ENCODE measurements around the gene ARPC5L.

Gene ARPC5L

GRCh38 chr9:124887832-124888231, 25.9 kb downstream of the ARPC5L start:
- no peak for TF ChIP-seq CTCF (IDR thresholded peaks at IDR 0.05; ENCODE audit: low read depth, low read length, missing control alignments)
- H3K4me3 ChIP-seq (ENCODE audit: low read depth, low read length), result no peak overlapping the region
- in situ Hi-C loops (cut with HindIII; ENCODE audit: low sequenced_read_pairs), result no loop called here
- no peak for DNase-seq (ENCODE audit: low read depth)

GRCh38 chr9:124889006-124889405, 27.1 kb downstream of the ARPC5L start:
- no peak overlapping the region for H3K4me3 ChIP-seq (ENCODE audit: low read depth, low read length)
- no peak for DNase-seq (ENCODE audit: low read depth)
- in situ Hi-C loops (cut with HindIII; ENCODE audit: low sequenced_read_pairs), result no loop called here
- TF ChIP-seq CTCF (IDR thresholded peaks at IDR 0.05; ENCODE audit: low read depth, low read length, missing control alignments), result no peak

GRCh38 chr9:124890179-124890578, 28.2 kb downstream of the ARPC5L start:
- in situ Hi-C loops (cut with HindIII; ENCODE audit: low sequenced_read_pairs), result no loop called here
- no peak for DNase-seq (ENCODE audit: low read depth)
- TF ChIP-seq CTCF (IDR thresholded peaks at IDR 0.05; ENCODE audit: low read depth, low read length, missing control alignments), result no peak
- H3K4me3 ChIP-seq (ENCODE audit: low read depth, low read length), result no peak overlapping the region

- DNase-seq (ENCODE audit: low read depth), result no peak
- in situ Hi-C loops (cut with HindIII; ENCODE audit: low sequenced_read_pairs), result no loop called here
- H3K4me3 ChIP-seq (ENCODE audit: low read depth, low read length), result no peak overlapping the region
- no peak for TF ChIP-seq CTCF (IDR thresholded peaks at IDR 0.05; ENCODE audit: low read depth, low read length, missing control alignments)
Observed at GRCh38 chr9:124894035-124894740, 32.3 kb downstream of the ARPC5L start.

- DNase-seq (ENCODE audit: low read depth), result peak; percentile 20
- H3K4me3 ChIP-seq (ENCODE audit: low read depth, low read length), result no peak overlapping the region
- in situ Hi-C loops (cut with HindIII; ENCODE audit: low sequenced_read_pairs), result no loop called here
- peak; percentile 67 for TF ChIP-seq CTCF (IDR thresholded peaks at IDR 0.05; ENCODE audit: low read depth, low read length, missing control alignments)
Observed at GRCh38 chr9:124894741-124895170, 32.8 kb downstream of the ARPC5L start.

- DNase-seq (ENCODE audit: low read depth), result no peak
- in situ Hi-C loops (cut with HindIII; ENCODE audit: low sequenced_read_pairs), result no loop called here
- TF ChIP-seq CTCF (IDR thresholded peaks at IDR 0.05; ENCODE audit: low read depth, low read length, missing control alignments), result no peak
- H3K4me3 ChIP-seq (ENCODE audit: low read depth, low read length), result no peak overlapping the region
Observed at GRCh38 chr9:124897570-124898460, 35.9 kb downstream of the ARPC5L start.
